ENCODE results near the gene BCO1.

- TF ChIP-seq POLR2A (IDR thresholded peaks at IDR 0.05): no peak
- TF ChIP-seq, protein P1, sequence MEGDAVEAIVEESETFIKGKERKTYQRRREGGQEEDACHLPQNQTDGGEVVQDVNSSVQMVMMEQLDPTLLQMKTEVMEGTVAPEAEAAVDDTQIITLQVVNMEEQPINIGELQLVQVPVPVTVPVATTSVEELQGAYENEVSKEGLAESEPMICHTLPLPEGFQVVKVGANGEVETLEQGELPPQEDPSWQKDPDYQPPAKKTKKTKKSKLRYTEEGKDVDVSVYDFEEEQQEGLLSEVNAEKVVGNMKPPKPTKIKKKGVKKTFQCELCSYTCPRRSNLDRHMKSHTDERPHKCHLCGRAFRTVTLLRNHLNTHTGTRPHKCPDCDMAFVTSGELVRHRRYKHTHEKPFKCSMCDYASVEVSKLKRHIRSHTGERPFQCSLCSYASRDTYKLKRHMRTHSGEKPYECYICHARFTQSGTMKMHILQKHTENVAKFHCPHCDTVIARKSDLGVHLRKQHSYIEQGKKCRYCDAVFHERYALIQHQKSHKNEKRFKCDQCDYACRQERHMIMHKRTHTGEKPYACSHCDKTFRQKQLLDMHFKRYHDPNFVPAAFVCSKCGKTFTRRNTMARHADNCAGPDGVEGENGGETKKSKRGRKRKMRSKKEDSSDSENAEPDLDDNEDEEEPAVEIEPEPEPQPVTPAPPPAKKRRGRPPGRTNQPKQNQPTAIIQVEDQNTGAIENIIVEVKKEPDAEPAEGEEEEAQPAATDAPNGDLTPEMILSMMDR (IDR thresholded peaks at IDR 0.05): no peak
Observed at GRCh38 chr16:81231014-81231413, 7.5 kb upstream of the BCO1 start.

Measured in heart left ventricle (tissue), 13 donors.